Tibial nerve (tissue), 4 donors: Measurements from ENCODE around the gene CIZ1. TPM values are rescaled to one million over a fixed set of nuclear protein-coding genes. Genes with fewer than 3 reads are reported as not detected.

Source experiments
- DNase-seq, 2 donors: peaks; one replicate each; pipeline ENCODE4 v3.0.0-alpha.2; 2019; ENCODE audit warnings: low spot score in 2 of 2
- H3K27ac ChIP-seq, 4 donors: fragments of 200-600 bp; sonication (generic) in 3 of 4; one replicate each; pipeline ENCODE4 v1.5.1; 2017 to 2019; ENCODE audit warnings: mild to moderate bottlenecking in 1 of 4
- H3K27me3 ChIP-seq, 2 donors: fragments of 200-600 bp; sonication (generic) in 1 of 2; one replicate each; pipeline versions ENCODE4 v1.5.1 to v1.6.0; 2017 to 2019
- H3K36me3 ChIP-seq, 3 donors: fragments of 200-600 bp; sonication (generic); one replicate each; pipeline ENCODE4 v1.5.1; 2018 to 2019
- H3K4me1 ChIP-seq, 4 donors: fragments of 200-600 bp; sonication (generic) in 3 of 4; one replicate each; pipeline ENCODE4 v1.5.1; 2017 to 2019
- H3K4me3 ChIP-seq, 4 donors: fragments of 200-600 bp; sonication (generic) in 3 of 4; one replicate each; pipeline ENCODE4 v1.5.1; 2017 to 2019; ENCODE audit warnings: mild to moderate bottlenecking in 1 of 4, moderate library complexity in 1 of 4
- H3K9me3 ChIP-seq, 4 donors: fragments of 200-600 bp; sonication (generic) in 3 of 4; one replicate each; pipeline ENCODE4 v1.5.1; 2017 to 2019
- EP300 ChIP-seq, 2 donors: sonication (generic); formaldehyde crosslinking; IDR thresholded peaks; one replicate each; pipeline ENCODE4 v1.6.1; 2017; ENCODE audit warnings: antibody characterized with exemption in 2 of 2, mild to moderate bottlenecking in 1 of 2
- POLR2A ChIP-seq, 2 donors: fragments of 450-650 bp; IDR thresholded peaks; one replicate each; pipeline ENCODE4 v1.6.1; 2017; ENCODE audit warnings: antibody characterized with exemption in 2 of 2, mild to moderate bottlenecking in 2 of 2, moderate library complexity in 2 of 2
- WGBS, 2 donors: methylation state at CpG; one replicate each; pipeline ENCODE4 v1.1.5; 2018; 5-methylcytosine and 5-hydroxymethylcytosine counted together
- total RNA-seq, 4 donors: library from RNA; depleted of rRNA; stranded (reverse); fragments of >200 nt; gene quantifications; one replicate each; pipeline ENCODE4 v1.1.0, GENCODE V29; 2016
- TF ChIP-seq, protein P1 (sequence below), 5 experiments: fragments of 200-600 bp in 3 of 5; fragments of 450-650 bp in 2 of 5; sonication (generic) in 3 of 5; IDR thresholded peaks; one replicate each; pipeline ENCODE4 v1.5.1; 2016 to 2019; ENCODE audit warnings: antibody characterized with exemption in 5 of 5, mild to moderate bottlenecking in 3 of 5, moderate library complexity in 2 of 5

CIZ1 gene
- total RNA-seq, 4 donors from 2014 or later: 59.4 to 99.3 (median 71.4) TPM

DNA sequence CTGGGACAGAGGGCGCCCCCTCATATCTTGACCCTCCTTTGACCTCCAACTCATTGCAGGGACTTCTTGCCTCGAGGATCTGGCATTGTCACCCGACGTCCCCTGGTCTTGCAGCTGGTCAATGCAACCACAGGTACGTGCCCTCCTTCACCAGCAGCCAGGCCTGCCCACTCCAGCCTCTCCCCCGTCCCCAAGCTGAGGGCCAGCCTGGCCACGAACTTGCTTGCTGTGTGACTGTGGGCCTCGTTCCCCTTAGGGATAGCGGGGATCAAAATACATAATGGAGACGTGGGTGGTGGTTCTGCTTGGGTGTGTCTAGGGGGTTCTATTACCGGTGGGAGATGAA is 26.8 kb upstream of the CIZ1 start:
- WGBS, 2 donors: 59 to 72% methylated on average over 11 of the region's 11 CpGs
- Histone ChIP-seq H3K36me3 (peaks cover 0 to 28% (median 0%) of the 10 kb centered on the region in 3 donors), H3K4me1 (peaks cover 0 to 44% (median 0%) of the 10 kb centered on the region in 4 donors), H3K9me3 (no peaks in the 10 kb centered on the region), H3K27me3 (no peaks in the 10 kb centered on the region), H3K4me3 (peak overlapping the region; percentile 3 to 50 (median 34)), H3K27ac (peak overlapping the region in 2 of 4 donors; percentile 32 to 64)
- TF ChIP-seq, protein P1, sequence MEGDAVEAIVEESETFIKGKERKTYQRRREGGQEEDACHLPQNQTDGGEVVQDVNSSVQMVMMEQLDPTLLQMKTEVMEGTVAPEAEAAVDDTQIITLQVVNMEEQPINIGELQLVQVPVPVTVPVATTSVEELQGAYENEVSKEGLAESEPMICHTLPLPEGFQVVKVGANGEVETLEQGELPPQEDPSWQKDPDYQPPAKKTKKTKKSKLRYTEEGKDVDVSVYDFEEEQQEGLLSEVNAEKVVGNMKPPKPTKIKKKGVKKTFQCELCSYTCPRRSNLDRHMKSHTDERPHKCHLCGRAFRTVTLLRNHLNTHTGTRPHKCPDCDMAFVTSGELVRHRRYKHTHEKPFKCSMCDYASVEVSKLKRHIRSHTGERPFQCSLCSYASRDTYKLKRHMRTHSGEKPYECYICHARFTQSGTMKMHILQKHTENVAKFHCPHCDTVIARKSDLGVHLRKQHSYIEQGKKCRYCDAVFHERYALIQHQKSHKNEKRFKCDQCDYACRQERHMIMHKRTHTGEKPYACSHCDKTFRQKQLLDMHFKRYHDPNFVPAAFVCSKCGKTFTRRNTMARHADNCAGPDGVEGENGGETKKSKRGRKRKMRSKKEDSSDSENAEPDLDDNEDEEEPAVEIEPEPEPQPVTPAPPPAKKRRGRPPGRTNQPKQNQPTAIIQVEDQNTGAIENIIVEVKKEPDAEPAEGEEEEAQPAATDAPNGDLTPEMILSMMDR (IDR thresholded peaks at IDR 0.05): no peak
- no peak for TF ChIP-seq EP300 (IDR thresholded peaks at IDR 0.05)
- TF ChIP-seq POLR2A (IDR thresholded peaks at IDR 0.05): no peak
- DNase-seq: no peak

- no peaks in the 10 kb centered on the region for H3K27me3 ChIP-seq
- H3K36me3 ChIP-seq: peaks cover 0 to 16% (median 0%) of the 10 kb centered on the region in 3 donors
- no peak overlapping the region for H3K4me3 ChIP-seq
- H3K4me1 ChIP-seq: peaks cover 0 to 45% (median 0%) of the 10 kb centered on the region in 4 donors
- no peak for TF ChIP-seq POLR2A (IDR thresholded peaks at IDR 0.05)
- TF ChIP-seq, protein P1 (IDR thresholded peaks at IDR 0.05): no peak
- no peak for DNase-seq
- H3K27ac ChIP-seq: peak overlapping the region in 1 of 4 donors; percentile 32
- H3K9me3 ChIP-seq: no peaks in the 10 kb centered on the region
- 66 to 77% methylated on average over 16 of the region's 16 CpGs for WGBS, 2 donors
Observed at GRCh38 chr9:128216781-128217553, 25.6 kb upstream of the CIZ1 start.

DNA sequence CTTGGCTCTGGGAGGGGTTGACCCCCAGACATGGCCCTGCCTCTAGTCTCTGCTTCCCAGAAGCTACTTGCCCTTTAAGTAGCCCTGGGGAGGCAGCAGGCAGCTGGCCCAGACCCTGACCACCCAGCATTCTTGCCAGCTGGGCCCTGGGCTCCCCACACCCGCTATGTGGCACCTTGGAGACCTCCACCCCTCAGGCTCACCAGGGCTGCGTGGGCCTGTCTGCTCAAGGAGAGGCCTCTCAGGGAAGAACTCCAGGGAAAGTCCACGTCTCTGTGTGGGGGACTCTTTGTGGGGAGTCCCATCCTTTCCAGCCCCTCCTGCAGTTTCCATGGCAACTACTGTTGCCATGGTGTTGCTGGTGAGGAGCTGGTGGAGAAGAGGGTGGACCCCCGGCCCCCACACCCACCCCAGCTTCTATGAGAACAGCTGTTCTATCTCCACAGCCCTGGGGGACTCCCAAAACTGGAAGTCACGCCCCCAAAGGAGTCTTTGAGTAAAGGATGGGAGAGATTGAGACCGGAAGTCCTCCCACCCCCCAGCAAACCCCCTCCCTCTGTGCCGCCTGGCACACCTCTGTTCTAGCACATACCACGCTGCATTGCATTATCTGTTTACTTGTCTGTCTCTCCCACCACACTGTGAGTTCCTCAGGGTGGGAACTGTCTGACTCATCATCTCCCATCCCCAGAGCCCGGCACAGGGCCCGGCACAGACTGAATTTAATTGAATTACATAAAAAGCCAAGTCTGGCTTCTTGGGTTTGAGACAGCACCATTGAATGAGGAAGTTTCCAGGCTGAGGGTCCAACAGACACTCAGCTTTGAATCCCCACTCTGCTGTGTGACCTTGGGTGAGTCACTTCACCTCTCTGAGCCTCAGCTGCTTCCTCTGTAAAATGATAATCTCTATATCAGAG is 24.4 kb upstream of the CIZ1 start:
- no peaks in the 10 kb centered on the region for H3K27me3 ChIP-seq
- no peaks in the 10 kb centered on the region for H3K9me3 ChIP-seq
- no peak overlapping the region for H3K4me3 ChIP-seq
- DNase-seq: no peak
- H3K27ac ChIP-seq: peak overlapping the region; percentile 47 to 78 (median 54)
- TF ChIP-seq EP300 (IDR thresholded peaks at IDR 0.05) (no peak), POLR2A (IDR thresholded peaks at IDR 0.05) (no peak)
- TF ChIP-seq, protein P1 (IDR thresholded peaks at IDR 0.05): no peak
- WGBS, 2 donors: 50 to 63% methylated on average over 9 to 10 of the region's 10 CpGs
- H3K36me3 ChIP-seq: peaks cover 0 to 9% (median 0%) of the 10 kb centered on the region in 3 donors
- peaks cover 0 to 49% (median 0%) of the 10 kb centered on the region in 4 donors for H3K4me1 ChIP-seq

- peaks cover 0 to 2% (median 0%) of the 10 kb centered on the region in 3 donors for H3K36me3 ChIP-seq
- 59 to 62% methylated on average over 18 to 20 of the region's 21 CpGs for WGBS, 2 donors
Observed at GRCh38 chr9:128214571-128215490, 23.5 kb upstream of the CIZ1 start.

More at GRCh38 chr9:128214571-128215490, 23.5 kb upstream of the CIZ1 start:
- H3K27me3 ChIP-seq: no peaks in the 10 kb centered on the region
- no peak overlapping the region for H3K4me3 ChIP-seq
- peak overlapping the region; percentile 30 to 78 (median 54) for H3K27ac ChIP-seq
- H3K9me3 ChIP-seq: no peaks in the 10 kb centered on the region
- peaks cover 0 to 49% (median 0%) of the 10 kb centered on the region in 4 donors for H3K4me1 ChIP-seq
- DNase-seq: no peak
- TF ChIP-seq POLR2A (IDR thresholded peaks at IDR 0.05): no peak
- TF ChIP-seq, protein P1 (IDR thresholded peaks at IDR 0.05): no peak
- TF ChIP-seq EP300 (IDR thresholded peaks at IDR 0.05): no peak
